Stimulated activated CD8-positive, alpha-beta memory T cell treated with anti-CD3 and anti-CD28 coated beads, Interleukin-15, amount 100 ng/mL, for 48 hours (primary cell): ENCODE data around the gene AQR.
A peak's percentile ranks its signal among the peaks of the same experiment; 100 is the strongest.
"Not testable (repeated sequence)": the region's sequence is repeated elsewhere in the genome, so short reads cannot be mapped to it uniquely, and the experiment has no call there.

ENCODE experiments used
- DNase-seq, 2 donors: peaks; one replicate each; pipeline ENCODE4 v3.0.0-alpha.2; 2020; ENCODE audit warnings: low read depth in 2 of 2

The AQR gene

DNA sequence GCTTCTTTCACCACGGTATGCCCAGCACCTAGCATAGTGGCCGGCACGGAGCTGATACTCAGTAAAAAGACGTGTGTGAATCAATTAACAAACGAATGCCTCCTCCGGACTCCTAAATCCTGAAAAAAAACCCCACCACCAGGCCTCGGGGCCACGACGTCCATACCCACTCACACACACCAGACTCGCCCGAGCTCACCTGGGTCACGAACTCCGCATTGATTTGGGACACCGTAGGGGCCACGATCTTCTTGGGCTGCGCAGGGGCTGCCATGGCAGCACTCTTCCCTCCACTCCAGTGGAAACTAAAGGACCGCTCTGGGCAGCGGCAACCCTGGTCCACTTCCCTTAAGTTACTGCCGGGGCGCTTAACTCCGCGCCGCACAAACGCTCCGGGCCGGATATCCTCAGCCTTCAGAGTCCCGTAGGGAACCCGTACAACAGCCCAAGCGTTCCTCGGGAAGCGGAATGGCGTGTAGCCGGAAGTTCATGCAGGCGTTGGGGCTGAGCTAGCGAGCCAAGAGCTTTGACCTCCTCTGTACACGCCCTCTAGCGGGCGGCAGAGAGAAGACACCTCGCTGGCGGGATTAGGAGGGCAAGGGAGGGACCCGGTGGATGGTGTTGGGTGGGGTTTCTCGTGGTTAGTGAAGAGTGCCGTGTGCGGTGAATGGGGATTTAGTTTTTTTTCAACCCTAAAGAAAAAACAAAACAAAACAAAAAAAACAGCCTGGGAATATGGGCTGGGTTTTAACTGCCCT lies at the start of gene AQR:
AQR (minus strand) TSS at position 403 of the 758 bp plus-strand sequence; CDS start at position 274, 129 bp downstream.
- DNase-seq = peak; percentile 90

DNA sequence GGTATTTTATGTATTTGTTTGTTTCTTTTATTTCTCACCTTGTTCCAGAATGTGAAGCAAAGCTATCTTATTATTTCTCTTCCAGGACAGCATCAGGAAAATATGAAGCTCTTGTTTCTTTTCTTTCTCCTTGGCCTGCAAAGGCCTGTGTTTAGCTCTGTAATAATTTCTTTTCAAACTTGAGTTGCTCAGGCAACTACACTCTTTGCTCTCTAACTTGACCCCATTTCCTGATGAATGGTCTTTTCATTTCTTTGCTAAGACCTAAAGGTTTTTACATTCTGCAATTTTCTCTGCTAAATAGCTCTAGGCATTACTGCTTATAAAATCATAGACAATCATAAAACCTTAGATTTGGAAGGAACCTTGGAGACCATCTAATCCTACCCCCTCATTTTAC lies 44.7 kb upstream of the AQR start:
- DNase-seq = no peak

DNA sequence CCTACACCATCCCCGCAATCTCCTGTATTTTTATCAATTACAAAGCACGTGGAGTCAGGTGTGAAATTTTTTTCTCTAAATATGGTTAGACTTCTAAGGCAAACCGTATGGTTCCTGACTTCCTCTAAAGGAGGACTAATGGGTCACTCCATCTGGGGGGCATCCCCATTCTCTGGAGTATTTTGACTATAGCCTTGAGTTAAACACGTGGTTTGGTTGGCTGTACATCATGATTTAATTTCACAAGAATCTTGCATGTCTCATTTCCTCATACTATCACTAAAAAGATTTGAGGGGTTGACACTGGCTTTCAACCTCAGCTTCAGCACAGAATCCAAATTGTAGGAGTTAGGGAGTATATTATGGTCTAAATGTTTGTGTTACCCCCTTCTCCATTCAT lies 43.8 kb upstream of the AQR start:
- DNase-seq = no peak

DNA sequence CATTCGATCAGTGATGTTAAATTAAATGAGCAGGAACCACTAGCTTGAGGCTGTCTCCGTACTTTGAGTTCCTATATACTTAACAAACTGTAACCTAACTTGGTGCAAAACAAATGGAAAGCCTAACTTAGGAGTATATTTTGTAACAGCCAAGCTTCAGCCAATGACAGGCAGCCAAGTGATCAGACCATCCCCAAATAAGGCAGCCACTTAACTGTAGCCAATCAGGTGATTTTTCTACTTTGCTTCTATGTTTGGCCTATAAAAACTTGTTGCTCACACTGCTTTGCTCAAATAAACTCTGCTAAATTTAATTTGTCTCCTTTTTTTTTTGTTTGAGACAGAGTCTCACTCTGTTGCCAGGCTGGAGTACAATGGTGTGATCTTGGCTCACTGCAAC lies 37.9 kb upstream of the AQR start:
- DNase-seq = no peak

DNA sequence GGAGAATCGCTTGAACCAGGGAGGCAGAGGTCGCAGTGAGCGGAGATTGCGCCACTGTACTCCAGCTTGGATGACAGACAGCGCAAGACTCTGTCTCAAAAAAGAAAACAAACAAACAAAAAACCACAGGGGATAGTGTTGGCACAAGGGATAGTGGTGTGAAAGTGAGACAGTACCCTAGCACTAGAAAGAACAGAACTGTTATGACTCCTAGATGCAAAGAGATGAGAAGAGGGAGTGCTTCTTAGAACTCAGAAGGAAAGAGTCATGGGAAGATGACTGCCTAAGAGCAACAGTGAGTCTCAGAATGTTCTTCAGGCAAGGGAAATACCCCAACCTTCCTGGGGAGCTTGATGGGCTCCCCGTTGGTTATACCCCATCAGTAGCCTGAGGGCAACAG lies 36.4 kb upstream of the AQR start:
- DNase-seq = no peak

DNA sequence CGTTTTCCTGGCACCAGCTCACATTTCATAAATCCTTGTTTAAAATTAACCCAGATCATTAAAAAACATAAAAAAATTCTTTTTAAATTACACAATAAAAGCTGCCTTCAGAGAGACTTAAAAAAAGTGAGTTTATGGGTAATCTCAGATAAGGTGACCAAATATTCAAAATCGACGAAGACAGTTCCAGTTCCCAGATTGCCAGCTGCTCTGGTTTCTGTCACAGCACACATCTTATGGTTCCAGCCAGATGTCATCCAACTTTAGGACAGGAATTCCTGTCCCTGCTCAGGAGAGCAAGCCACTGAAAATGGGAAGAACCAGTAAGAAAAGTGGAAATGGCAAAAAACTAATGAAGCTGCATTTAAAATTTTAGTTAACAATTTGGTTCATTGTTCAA lies 34.4 kb upstream of the AQR start:
- no peak for DNase-seq

DNA sequence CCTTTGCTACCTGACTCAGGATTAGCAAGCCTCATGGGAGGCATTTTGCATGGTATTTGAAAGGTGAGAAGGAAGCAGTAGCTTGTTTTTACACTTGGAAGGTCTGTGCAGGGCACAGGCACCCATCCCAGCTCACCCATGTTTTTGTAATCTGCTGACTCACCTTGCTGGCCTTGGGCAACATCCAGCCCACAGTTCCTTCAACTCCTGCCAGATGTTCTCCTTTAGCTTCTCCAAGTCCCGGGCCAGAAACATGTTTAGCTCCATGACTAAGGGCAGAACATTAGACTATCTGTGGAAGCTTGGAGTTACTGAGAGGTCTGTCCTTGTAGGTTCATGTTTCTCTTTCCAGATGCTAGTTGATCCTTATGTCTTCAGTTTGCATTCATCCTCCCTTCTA lies 31.0 kb upstream of the AQR start:
- no peak for DNase-seq

DNA sequence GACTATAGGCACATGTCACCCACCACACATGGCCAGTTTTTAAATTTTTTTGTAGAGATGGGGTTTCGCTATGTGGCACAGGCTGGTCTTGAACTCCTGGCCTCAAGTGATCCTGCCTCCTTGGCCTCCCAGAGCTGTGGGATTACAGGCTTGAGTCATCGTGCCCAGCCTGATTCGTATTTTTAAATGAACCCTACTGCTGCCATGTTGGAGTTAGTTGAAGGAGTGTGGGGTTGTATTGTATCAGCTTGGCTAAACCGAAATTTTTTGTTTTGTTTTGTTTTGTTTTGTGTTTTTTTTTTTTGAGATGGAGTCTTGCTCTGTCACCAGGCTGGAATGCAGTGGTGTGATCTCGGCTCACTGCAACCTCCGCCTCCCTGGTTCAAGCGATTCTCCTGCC lies 30.4 kb upstream of the AQR start:
- no peak for DNase-seq

DNA sequence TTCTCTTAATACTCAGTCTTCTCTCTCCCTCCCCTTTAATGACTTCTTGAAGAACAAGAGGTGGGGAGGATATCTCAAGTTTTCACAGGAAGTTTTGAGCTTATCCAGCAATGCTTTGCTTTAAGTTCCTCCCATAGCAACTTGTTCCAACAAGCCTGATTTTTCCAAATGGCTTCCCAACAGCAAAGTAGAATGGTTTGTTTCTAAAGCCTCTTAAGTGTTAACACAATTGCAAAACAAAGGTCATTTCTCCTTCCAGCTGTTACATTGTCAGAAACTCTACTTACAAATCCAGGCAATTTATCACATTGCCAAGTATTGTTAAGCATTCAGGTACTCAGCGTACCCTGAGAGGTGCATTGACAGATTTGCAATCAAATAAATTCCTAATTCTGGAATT lies 25.4 kb upstream of the AQR start:
- DNase-seq = no peak

DNA sequence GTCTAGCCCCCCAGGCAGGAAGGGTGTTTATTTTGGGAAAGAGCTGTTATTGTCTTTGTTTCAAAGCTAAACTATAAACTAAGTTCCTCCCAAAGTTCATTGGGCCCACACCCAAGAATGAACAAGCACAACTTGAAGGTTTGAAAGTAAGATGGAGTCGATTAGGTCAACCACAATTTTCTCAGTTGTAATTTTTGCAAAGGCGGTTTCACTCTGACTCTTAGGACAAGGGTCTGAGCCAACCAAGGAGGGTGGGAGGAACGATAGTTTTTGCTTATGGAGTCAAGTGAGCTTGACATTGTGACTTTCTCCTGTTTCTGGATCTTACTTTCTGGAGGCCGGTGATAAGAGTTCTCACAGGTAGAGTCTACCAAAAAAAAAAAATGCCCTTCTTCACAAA lies 24.3 kb upstream of the AQR start:
- DNase-seq = no peak

DNA sequence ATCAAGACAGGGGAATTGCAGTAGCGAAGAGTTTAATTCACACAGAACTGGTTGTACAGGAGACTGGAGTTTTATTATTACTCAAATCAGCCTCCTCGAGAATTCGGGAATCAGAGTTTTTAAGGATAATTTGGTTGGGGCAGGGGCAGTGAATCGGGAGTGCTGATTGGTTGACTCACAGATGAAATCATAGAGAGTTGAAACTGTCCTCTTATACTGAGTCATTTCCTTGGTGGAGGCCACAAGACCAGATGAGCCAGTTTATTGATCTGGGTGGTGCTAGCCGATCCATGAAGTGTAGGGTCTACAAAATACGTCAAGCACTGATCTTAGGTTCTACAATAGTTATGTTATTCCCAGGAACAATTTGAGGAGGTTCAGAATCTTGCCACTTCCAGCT lies 23.9 kb upstream of the AQR start:
- no peak for DNase-seq

DNA sequence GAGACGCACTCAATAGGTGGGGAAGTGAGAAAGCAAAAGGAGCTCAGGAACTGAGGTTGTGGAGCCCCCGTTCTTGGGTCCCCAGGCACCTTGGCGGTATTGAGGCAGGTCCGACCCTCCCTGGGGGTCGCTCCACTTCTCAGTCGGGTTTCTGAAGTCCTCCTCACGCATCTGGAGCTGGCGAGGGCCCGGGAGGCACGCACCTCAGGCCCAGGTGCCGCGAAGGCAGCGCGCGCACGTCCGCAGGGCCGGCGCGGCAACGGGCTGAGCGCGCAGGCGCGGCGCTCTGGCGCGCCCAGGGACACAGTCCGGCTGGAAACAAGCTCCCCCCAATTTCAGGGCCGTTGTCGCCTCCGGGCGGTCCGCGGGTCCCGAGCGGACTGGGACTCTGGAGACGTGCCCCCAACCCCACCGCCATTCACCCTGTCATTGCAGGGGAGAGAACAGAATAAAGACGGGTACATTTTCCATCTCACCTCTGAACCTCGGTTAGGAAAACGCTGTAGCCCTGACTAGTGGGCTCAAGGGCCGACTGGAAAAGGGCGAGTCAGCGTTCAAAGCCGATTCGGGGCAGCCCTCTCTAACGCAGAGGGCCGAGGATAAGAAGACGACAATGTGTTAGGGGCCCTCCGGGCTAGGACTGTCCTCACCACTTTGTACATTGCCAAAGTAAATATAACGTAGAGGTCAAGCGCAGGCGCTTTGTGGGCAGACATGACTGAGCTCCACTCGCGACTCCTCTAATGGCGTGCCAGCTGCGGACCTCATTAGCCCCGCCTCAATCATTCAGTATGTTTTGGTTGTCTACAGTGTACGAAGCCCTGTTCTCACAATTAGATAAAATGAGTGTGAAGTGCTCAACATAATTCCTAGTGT lies 18.7 kb upstream of the AQR start, which contains the start of gene ZNF770:
ZNF770 (minus strand) TSS at position 261 of the 876 bp plus-strand sequence. CDS start 4,853 bp downstream, outside the sequence.
- DNase-seq = peak; percentile 68 to 75

DNA sequence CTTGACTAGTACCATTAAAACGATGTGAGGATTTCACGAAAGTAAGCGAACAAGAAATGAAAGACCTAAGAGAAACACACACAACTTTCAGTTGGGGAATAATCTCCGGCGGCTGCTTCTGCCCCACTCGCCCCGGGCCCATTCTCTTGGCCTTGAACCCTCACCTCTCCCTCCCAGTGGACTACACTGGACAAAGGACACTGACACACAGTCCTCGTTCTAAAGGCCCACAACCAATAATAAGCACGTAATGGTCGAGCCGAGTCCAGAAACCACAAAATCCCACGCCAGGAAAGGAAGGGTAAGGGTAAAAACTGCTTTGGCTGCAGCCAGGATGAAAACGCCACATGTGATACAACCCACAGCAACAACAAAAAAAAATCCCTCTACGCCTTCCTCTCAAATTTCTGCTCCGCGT lies 18.1 kb upstream of the AQR start:
- DNase-seq = no peak

DNA sequence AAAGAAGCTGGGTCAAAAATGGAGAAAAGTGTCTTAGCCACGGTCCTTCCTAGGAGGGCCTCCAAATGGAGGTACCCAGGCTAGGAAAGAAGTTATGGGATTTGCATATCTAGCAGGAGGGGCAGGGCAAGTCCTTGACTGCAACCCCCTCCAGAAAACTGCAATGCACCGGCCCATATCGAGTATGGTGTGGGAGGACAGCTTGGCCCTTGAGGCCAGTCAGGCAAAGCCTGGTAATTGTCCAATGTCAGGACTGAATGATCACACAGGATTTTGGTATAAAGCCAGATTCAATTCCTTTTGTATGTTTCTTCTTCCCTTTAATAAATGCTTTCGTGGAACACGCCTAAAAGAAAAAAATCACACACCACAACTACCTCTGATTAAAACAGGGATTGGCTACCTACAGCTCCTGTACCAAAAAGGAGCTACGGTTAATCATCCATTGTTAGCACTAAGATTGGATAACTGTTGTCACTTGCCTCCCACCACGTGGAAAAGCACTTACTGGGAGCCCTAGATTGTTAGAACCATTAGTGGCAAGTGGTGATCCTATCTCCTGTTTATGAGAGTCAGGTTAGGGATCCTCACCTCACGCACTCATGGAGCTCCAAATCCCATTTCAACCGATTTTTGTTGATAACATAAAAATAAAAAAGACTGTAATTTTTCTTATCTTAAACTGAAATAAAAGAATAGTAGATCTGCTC lies 17.4 kb upstream of the AQR start:
- DNase-seq = no peak

DNA sequence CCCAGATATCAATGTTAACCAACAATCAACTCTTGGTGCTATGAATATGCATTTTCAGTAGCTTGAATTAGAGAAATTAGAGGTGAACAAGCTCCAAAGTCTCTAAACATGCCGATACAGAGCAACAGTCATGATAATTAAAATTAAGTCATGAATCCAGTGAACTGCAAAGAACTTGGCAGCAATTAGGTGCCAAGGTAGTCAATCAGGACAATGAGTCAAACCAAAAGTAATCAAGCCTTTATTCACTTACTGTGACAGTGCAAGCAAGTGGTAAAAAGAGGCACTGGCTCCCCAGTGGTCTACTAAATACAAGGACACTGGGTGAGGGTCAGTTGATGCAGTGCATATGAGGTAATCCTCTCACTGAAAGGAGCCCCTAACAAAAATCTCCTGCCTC lies 16.8 kb upstream of the AQR start:
- DNase-seq = no peak

DNA sequence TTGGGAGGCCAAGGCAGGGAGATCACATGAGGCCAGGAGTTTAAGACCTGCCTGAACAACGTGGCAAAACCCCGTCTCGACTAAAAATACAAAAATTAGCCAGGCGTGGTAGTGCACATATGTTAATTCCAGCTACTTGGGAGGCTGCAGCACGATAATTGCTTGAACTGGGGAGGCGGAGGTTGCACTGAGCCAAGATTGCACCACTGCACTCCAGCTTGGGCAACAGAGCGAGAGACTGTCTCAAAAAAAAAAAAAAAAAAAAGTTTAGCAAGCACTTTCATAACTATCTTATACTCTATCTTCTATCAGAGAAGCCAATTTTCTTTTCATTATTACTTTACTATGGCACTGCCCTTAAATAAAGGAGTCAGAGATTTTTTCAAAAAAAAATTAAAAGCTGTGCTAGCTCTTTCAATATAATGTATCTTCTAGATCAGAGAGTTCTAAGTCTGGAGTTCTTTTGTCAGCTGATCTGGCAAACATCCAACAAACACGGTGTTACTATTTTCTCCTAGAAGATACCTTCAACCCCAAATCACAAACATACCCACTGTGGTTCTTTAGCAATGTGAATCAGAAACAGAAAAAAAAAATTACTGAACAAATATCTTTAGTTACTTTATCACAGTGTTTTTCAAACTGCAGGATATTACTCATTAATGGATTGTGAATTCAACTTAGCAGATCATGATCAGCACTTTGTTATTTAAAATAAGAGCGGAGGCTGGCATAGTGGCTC lies 15.5 kb upstream of the AQR start:
- no peak for DNase-seq

DNA sequence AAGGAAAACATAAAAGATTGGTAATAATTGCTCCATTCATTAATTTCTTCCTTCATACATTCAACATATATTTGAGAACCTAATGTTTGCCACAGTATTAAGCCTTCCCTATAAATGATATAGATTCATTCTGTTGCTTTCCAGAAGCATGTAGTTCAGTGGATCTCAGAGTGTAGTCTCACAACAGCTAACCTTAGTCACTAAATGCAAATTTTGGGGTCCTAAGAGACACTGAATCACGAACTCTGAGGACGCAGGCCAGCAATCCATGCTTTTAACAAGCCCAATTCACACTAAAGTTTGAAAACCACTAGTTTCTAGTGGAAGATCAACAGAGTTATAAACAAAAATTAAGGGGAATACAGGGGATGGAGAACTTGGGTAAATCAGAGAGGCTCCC lies 7.2 kb upstream of the AQR start:
- no peak for DNase-seq

DNA sequence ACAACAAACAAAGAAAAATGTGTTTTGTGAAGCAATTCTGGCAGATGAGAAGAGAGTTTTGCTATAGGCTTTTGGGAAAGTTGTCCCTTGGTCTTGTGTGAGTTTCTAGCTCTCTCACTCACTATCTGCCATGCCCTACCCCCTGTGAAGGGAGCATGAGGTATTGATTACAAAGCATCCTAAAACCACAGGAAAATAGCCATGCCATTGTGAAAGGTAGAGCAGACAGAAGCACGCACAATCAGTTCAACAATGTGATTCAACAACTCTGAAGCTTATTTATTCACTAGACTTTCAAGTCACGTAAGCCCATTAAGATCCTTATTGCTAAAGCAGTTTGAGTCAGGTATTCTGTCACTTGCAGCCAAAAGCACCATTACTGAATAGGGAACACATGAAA lies 6.5 kb upstream of the AQR start:
- DNase-seq = no peak

DNA sequence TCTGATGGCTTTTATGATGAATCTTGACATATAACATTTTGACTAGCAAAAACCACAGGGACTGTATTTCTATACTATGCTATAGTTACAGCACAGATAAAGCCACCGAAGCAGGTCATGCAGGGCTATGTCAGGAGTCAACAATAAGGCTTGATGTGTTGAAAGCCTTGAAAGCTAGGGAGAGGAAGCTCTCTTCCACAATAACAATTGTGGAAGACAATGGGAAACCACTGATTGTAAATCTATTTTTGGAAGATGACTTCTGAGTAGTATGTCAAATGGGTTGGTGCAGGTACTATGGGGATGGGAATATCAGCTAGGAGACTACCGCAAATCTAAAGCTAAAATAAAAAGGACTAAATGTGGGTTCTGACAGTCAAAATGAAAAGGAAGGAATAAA lies 4.0 kb upstream of the AQR start:
- no peak for DNase-seq

DNA sequence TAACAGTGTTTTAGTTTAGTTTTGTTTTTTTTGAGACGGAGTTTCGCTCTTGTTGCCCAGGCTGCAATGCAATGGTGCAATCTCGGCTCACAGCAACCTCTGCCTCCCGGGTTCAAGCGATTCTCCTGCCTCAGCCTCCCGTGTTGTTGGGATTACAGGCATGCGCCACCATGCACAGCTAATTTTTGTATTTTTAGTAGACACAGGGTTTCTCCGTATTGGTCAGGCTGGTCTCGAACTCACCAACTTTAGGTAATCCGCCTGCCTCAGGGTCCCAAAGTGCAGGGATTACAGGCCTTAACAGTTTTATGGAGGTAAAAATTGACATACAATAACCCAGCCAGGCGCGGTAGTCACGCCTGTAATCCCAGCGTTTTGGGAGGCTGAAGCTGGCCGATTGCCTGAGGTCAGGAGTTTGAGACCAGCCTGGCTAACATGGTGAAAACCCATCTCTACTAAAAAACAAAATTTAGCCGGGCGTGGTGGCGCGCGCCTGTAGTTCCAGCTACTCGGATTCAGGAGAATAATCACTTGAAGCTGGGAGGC lies 629 bp upstream of the AQR start:
- DNase-seq = not testable (repeated sequence)

DNA sequence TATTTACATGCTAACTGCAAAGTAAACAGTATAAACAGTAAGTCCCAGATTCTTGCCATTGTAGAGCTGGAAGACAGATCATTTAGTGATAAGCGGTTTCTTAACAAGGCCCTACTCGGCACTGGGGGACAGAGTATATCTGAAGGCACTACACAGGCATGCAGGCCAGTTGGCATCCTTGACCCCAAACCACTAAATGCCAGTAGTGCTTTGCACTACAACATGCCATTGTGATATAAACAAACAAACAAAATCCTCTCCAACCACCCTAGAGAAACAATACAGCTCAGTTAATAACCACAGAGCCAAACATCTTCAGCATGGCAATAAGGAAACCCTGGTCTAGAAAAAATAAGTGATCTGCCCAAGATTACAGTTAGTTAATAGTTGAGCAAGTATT lies 5.3 kb downstream of the AQR start:
- DNase-seq = no peak
